Transverse colon (tissue), 4 donors: ENCODE measurements around the gene KBTBD6.

Source experiments
- POLR2A ChIP-seq: fragments of 450-650 bp; IDR thresholded peaks from one replicate; pipeline ENCODE4 v1.6.1; 2016; ENCODE audit warnings: antibody characterized with exemption, mild to moderate bottlenecking, moderate library complexity
- POLR2AphosphoS5 ChIP-seq, 3 donors: sonication (generic); formaldehyde crosslinking; IDR thresholded peaks; one replicate each; pipeline ENCODE4 v1.6.1; 2016; ENCODE audit warnings: antibody characterized with exemption in 3 of 3
- TF ChIP-seq, protein P1 (sequence below), 5 experiments: fragments of 200-600 bp in 3 of 5; fragments of 450-650 bp in 2 of 5; sonication (generic) in 3 of 5; IDR thresholded peaks; 1 replicate in 2 of 5; 2 replicates in 3 of 5; pipeline ENCODE4 v1.5.1; 2016 to 2017; ENCODE audit warnings: antibody characterized with exemption in 5 of 5, inconsistent platforms in 3 of 5, mild to moderate bottlenecking in 2 of 5, moderate library complexity in 1 of 5

DNA sequence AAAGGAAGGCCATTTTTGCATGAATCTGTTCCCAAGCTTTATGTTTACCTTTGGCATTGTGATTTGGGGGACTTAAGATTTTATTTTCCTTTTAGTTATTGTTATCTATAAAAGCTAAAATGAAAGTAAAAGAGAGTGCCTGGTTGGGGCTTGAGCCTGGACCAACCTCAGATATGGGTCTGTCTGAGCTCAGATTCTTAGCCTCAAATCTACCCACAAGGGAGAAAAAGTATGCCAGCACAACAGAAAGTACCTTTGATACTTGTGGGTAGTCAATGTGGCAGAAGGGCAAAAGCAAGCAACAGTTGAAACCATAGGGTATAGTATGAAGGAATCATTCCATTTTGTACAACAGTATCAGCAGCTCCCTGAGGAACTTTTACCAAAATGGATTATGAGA is 26.6 kb upstream of the KBTBD6 start:
- TF ChIP-seq, protein P1, sequence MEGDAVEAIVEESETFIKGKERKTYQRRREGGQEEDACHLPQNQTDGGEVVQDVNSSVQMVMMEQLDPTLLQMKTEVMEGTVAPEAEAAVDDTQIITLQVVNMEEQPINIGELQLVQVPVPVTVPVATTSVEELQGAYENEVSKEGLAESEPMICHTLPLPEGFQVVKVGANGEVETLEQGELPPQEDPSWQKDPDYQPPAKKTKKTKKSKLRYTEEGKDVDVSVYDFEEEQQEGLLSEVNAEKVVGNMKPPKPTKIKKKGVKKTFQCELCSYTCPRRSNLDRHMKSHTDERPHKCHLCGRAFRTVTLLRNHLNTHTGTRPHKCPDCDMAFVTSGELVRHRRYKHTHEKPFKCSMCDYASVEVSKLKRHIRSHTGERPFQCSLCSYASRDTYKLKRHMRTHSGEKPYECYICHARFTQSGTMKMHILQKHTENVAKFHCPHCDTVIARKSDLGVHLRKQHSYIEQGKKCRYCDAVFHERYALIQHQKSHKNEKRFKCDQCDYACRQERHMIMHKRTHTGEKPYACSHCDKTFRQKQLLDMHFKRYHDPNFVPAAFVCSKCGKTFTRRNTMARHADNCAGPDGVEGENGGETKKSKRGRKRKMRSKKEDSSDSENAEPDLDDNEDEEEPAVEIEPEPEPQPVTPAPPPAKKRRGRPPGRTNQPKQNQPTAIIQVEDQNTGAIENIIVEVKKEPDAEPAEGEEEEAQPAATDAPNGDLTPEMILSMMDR (IDR thresholded peaks at IDR 0.05): no peak
- TF ChIP-seq POLR2A: no peak
- no peak for TF ChIP-seq POLR2AphosphoS5 (IDR thresholded peaks at IDR 0.05)
